ENCODE results near the gene MLLT6. TPM values are rescaled to one million over a fixed set of nuclear protein-coding genes. Genes with fewer than 3 reads are reported as not detected.

The MLLT6 gene
- total and polyA plus RNA-seq, 2 of the 13 experiments (the other 11 are each of a cell fraction or from before 2014, with no cell fraction given), result 50.7 to 69.5 TPM

GRCh38 chr17:38702166-38702915, 2.7 kb upstream of the MLLT6 start (continued):
- no peak for TF ChIP-seq ZNF770 (CRISPR knock-in tag; IDR thresholded peaks at IDR 0.05)
- no peak; the same call in 1 of the 2 replicates for TF ChIP-seq ZNF746 (CRISPR knock-in tag; IDR thresholded peaks at IDR 0.05)
- TF ChIP-seq PAXIP1 (CRISPR knock-in tag; conservative IDR thresholded peaks at IDR 0.05), result peak; percentile 42; the same call in 1 of the 2 replicates
- peak; percentile 91; the same call in 1 of the 2 replicates for TF ChIP-seq ZNF776 (CRISPR knock-in tag; IDR thresholded peaks at IDR 0.05)
- no peak for TF ChIP-seq ZNF670 (CRISPR knock-in tag; IDR thresholded peaks at IDR 0.05; ENCODE audit: borderline replicate concordance)
- TF ChIP-seq ELF3 (CRISPR knock-in tag; IDR thresholded peaks at IDR 0.05), result peak; percentile 95
- peak; percentile 66 for TF ChIP-seq FOXP4 (CRISPR knock-in tag; IDR thresholded peaks at IDR 0.05)
- no peak; the same call in none of the 2 replicates for TF ChIP-seq MEIS1 (CRISPR knock-in tag; IDR thresholded peaks at IDR 0.05; ENCODE audit: borderline replicate concordance)
- TF ChIP-seq GTF3A (CRISPR knock-in tag; conservative IDR thresholded peaks at IDR 0.05), result no peak; the same call in 1 of the 2 replicates
- no peak for TF ChIP-seq NFE2L1 (CRISPR knock-in tag; IDR thresholded peaks at IDR 0.05; ENCODE audit: borderline replicate concordance)
- TF ChIP-seq ZSCAN31 (CRISPR knock-in tag; IDR thresholded peaks at IDR 0.05; ENCODE audit: low read depth), result peak; percentile 55; the same call in 1 of the 2 replicates
- TF ChIP-seq ASH2L (IDR thresholded peaks at IDR 0.05; ENCODE audit: insufficient read length, low read depth, low read length), result no peak
- TF ChIP-seq ZNF17 (CRISPR knock-in tag; IDR thresholded peaks at IDR 0.05), result no peak; the same call in 1 of the 2 replicates
- TF ChIP-seq ZNF276 (CRISPR knock-in tag; IDR thresholded peaks at IDR 0.05; ENCODE audit: low read depth), result no peak; the same call in 1 of the 2 replicates

All from HepG2 (cell line).